ENCODE data around the gene STOM. TPM values are rescaled to one million over a fixed set of nuclear protein-coding genes. Genes with fewer than 3 reads are reported as not detected.

The STOM gene
- total and polyA plus RNA-seq, 10 of the 15 experiments (the other 5 are each of a cell fraction or from before 2014, with no cell fraction given), result 6.7 to 47.4 (median 39.8) TPM

DNA sequence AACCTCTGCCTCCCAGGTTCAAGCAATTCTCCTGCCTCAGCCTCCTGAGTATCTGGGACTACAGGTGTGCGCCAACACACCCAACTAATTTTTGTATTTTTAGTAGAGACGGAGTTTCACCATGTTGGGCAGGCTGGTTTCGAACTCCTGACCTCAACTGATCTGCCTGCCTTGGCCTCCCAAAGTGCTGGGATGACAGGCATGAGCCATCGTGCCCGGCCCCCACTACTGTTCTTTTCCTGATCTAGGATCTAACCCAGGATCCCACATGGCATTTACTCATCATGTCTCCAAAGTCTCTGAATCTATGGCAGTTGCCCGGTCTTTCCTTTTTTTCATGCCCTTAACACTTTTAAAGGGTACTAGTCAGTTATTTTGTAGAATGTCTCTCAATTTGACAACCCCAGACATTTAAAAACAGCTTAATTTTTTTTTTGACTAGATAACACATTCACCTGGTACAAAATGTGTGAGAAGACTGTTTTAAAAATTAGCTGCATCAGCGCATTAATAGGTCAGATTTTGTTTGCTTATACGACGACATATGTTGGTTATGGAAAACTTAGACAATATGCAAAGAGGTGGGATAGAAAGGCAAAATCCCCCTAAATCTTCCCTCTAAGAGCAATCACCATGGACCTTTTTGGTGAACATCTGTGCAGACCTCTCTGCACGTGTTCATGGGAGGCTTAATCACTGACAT, 46.5 kb downstream of the STOM start:
- H3K4me3 ChIP-seq, result no peak overlapping the region
- H4K20me1 ChIP-seq (ENCODE audit: control insufficient read depth, insufficient read depth), result no peaks in the 10 kb centered on the region
- peaks cover 0 to 3% of the 10 kb centered on the region in 2 experiments; a peak in 2 of 4 replicates for H3K36me3 ChIP-seq (ENCODE audit: control insufficient read depth in 2 of 2, insufficient read depth in 2 of 2, low read length in 1 of 2)
- CTCF ChIA-PET, result interaction anchor here (1.0 to 6.5 kb wide), 2 partner anchors 55 to 74 kb away, joined by 3 to 173 read pairs; no protein-coding TSS in a partner anchor
- ATAC-seq (no peak), FAIRE-seq (no peak), DNase-seq (ENCODE audit: low read depth, low spot score) (no peak)
- no peak overlapping the region for H3K4me2 ChIP-seq (ENCODE audit: control insufficient read depth, insufficient read depth)
- BruUV-seq (replicated peaks), result no TSS peak
- 100% methylated on average over 10 of the region's 10 CpGs for WGBS (ENCODE audit: insufficient coverage, insufficient replicate concordance, low lambda C conversion rate, missing lambda C conversion rate)
- H3K9me3 ChIP-seq (replicated peaks; ENCODE audit: control insufficient read depth, insufficient read depth, low read length), result no peaks in the 10 kb centered on the region
- H3K9ac ChIP-seq (ENCODE audit: control insufficient read depth, insufficient read depth, low read length), result no peak overlapping the region
- H2AFZ ChIP-seq (ENCODE audit: control insufficient read depth, low read depth, low read length), result no peak overlapping the region
- in situ Hi-C loops (cut with MboI) (no loop called here), intact Hi-C loops (cut with micrococcal nuclease; ENCODE audit: unreplicated experiment) (no loop called here)
- no peak overlapping the region for H3K27ac ChIP-seq (ENCODE audit: control insufficient read depth, insufficient read depth)
- H3K79me2 ChIP-seq (ENCODE audit: control insufficient read depth, insufficient read depth, low read length), result no peaks in the 10 kb centered on the region
- RAD21 ChIA-PET (ENCODE audit: unreplicated experiment), result interaction anchor here (1.8 kb wide), 1 partner anchor 75 kb away, joined by 7 read pairs; no protein-coding TSS in a partner anchor
- SMC1A ChIA-PET (ENCODE audit: uncharacterized antibody, unreplicated experiment), result interaction anchor here (0.9 to 5.9 kb wide), 3 partner anchors 21 to 81 kb away, joined by 3 to 83 read pairs (median 4); no protein-coding TSS in a partner anchor
- peaks cover 9% of the 10 kb centered on the region for H3K4me1 ChIP-seq (ENCODE audit: control insufficient read depth, insufficient read depth, low read length)
- POLR2A ChIA-PET, result interaction anchor here (0.6 kb wide), 1 partner anchor 248 kb away, joined by 3 read pairs; no protein-coding TSS in a partner anchor
- no peaks in the 10 kb centered on the region for H3K27me3 ChIP-seq (replicated peaks in 1 of 2; ENCODE audit: control insufficient read depth in 2 of 2, insufficient read depth in 2 of 2, low read length in 1 of 2)
- TF ChIP-seq RCOR1 (conservative IDR thresholded peaks at IDR 0.05; ENCODE audit: low read depth, low read length), result no peak
- TF ChIP-seq SKIL (IDR thresholded peaks at IDR 0.05; ENCODE audit: low read depth, poor library complexity, severe bottlenecking), result no peak
- TF ChIP-seq MTA3 (IDR thresholded peaks at IDR 0.05; ENCODE audit: borderline replicate concordance, low read length), result no peak
- no peak for TF ChIP-seq NBN (IDR thresholded peaks at IDR 0.05)
- no peak for TF ChIP-seq TBL1XR1 (IDR thresholded peaks at IDR 0.05; ENCODE audit: low read depth, low read length)
- TF ChIP-seq CEBPB (IDR thresholded peaks at IDR 0.05; ENCODE audit: borderline replicate concordance in 1 of 2, low read depth in 2 of 2, low read length in 2 of 2), result no peak
- TF ChIP-seq SMC3 (IDR thresholded peaks at IDR 0.05; ENCODE audit: borderline replicate concordance, low read length), result no peak
- no peak for TF ChIP-seq EP300 (IDR thresholded peaks at IDR 0.05; ENCODE audit: borderline replicate concordance in 1 of 2, control insufficient read depth in 1 of 2, low read depth in 2 of 2, low read length in 2 of 2)
- TF ChIP-seq ZBTB4 (CRISPR knock-in tag; IDR thresholded peaks at IDR 0.05), result no peak
- no peak for TF ChIP-seq ZNF274 (IDR thresholded peaks at IDR 0.05; ENCODE audit: insufficient read depth, insufficient read length)
- TF ChIP-seq ZNF592 (IDR thresholded peaks at IDR 0.05), result no peak
- TF ChIP-seq NFYA (IDR thresholded peaks at IDR 0.05; ENCODE audit: borderline replicate concordance, low read depth, low read length), result no peak
- no peak for TF ChIP-seq SIX5 (IDR thresholded peaks at IDR 0.05; ENCODE audit: low read depth, low read length, severe bottlenecking)

Measured in GM12878 (cell line).